Endothelial cell of umbilical vein (primary cell): ENCODE data around the gene TCF25. TPM values are rescaled to one million over a fixed set of nuclear protein-coding genes. Genes with fewer than 3 reads are reported as not detected.

Experiments used
- BruUV-seq: library from RNA; stranded (reverse); fragments of 400-500 nt; replicated peaks from 2 replicates; lab custom pipeline; 2021; lab: Mats Ljungman, UMichigan
- CTCF ChIA-PET: fragments of 300-600, 350-600 bp; sonication (Branson Sonifier 250); formaldehyde crosslinking; loops from one replicate; lab custom pipeline; 2021; ENCODE audit warnings: antibody characterized with exemption, inconsistent platforms; lab: Charles Lee
- POLR2A ChIA-PET: fragments of 300-600, 350-600 bp; sonication (Branson Sonifier 250); formaldehyde crosslinking; loops from one replicate; lab custom pipeline; 2021; ENCODE audit warnings: antibody characterized with exemption, inconsistent platforms; lab: Charles Lee
- DNase-seq: peaks from one replicate; pipeline ENCODE4 v3.0.0-alpha.2; 2011; ENCODE audit warnings: low read depth, low spot score
- FAIRE-seq: peaks from 2 replicates; lab custom pipeline; 2011; peaks lifted over from hg19 to GRCh38; lab: Jason Lieb, UNC
- H2AFZ ChIP-seq: 2 replicates; pipeline ENCODE4 v1.6.0; 2012; ENCODE audit warnings: low read depth, low read length, control low read depth, inconsistent platforms
- H3K27ac ChIP-seq: 2 replicates; pipeline ENCODE4 v1.5.1; 2011; ENCODE audit warnings: low read depth, mild to moderate bottlenecking, control low read depth, low read length, moderate library complexity; ENCODE audit not compliant: insufficient read depth
- H3K27me3 ChIP-seq, 2 experiments: 2 replicates each; pipeline versions ENCODE4 v1.6.0 to v1.6.1; 2011; ENCODE audit warnings: low read length in 2 of 2, mixed read lengths in 1 of 2; ENCODE audit not compliant: control insufficient read depth in 2 of 2, insufficient read depth in 2 of 2
- H3K36me3 ChIP-seq, 2 experiments: 2 replicates in 1 of 2; 3 replicates in 1 of 2; pipeline ENCODE4 v1.5.1; 2011; ENCODE audit warnings: low read length in 2 of 2, mild to moderate bottlenecking in 1 of 2, moderate library complexity in 1 of 2; ENCODE audit not compliant: control insufficient read depth in 2 of 2, insufficient read depth in 2 of 2; ENCODE audit errors: extremely low read depth in 1 of 2
- H3K4me1 ChIP-seq: 3 replicates; pipeline ENCODE4 v1.5.1; 2011; ENCODE audit warnings: mild to moderate bottlenecking, low read length; ENCODE audit not compliant: control insufficient read depth, insufficient read depth; ENCODE audit errors: extremely low read depth
- H3K4me2 ChIP-seq: 2 replicates; pipeline ENCODE4 v1.6.1; 2011; ENCODE audit warnings: low read length, control low read depth, mixed read lengths; ENCODE audit not compliant: insufficient read depth
- H3K4me3 ChIP-seq, 3 experiments: fragments of 200-600 bp in 1 of 3; sonication (generic), shearing (Covaris generic) in 1 of 3; replicated peaks in 1 of 3; 2 replicates each; pipeline ENCODE4 v1.5.1; 2011 to 2016; ENCODE audit warnings: control low read depth in 3 of 3, low read length in 3 of 3, mild to moderate bottlenecking in 2 of 3, inconsistent platforms in 1 of 3, low read depth in 1 of 3, moderate library complexity in 1 of 3; ENCODE audit not compliant: insufficient read depth in 1 of 3
- H3K79me2 ChIP-seq: 2 replicates; pipeline ENCODE4 v1.6.0; 2012; ENCODE audit warnings: low read length, inconsistent platforms; ENCODE audit not compliant: control insufficient read depth, insufficient read depth
- H3K9ac ChIP-seq: replicated peaks from 2 replicates; pipeline ENCODE3; 2011; ENCODE audit warnings: low read length, control low read depth; ENCODE audit not compliant: insufficient read depth; ENCODE audit errors: extremely low read depth
- H3K9me1 ChIP-seq: replicated peaks from 3 replicates; pipeline ENCODE4 v1.6.0; 2011; ENCODE audit warnings: mild to moderate bottlenecking, low read length; ENCODE audit not compliant: control insufficient read depth, insufficient read depth; ENCODE audit errors: extremely low read depth
- H3K9me3 ChIP-seq: replicated peaks from 2 replicates; pipeline ENCODE4 v1.5.1; 2012; ENCODE audit warnings: low read length, inconsistent platforms; ENCODE audit not compliant: control insufficient read depth, insufficient read depth
- H4K20me1 ChIP-seq: replicated peaks from 2 replicates; pipeline ENCODE3; 2011; ENCODE audit warnings: mild to moderate bottlenecking, low read length; ENCODE audit not compliant: control insufficient read depth, insufficient read depth; ENCODE audit errors: extremely low read depth
- CTCF ChIP-seq, 2 donors: IDR thresholded peaks; 1 replicate in 1 of 2; 2 replicates in 1 of 2; pipeline ENCODE4 v1.5.1; 2011; ENCODE audit warnings: low read length in 2 of 2, mild to moderate bottlenecking in 2 of 2, moderate library complexity in 2 of 2, control low read depth in 1 of 2, inconsistent platforms in 1 of 2, low read depth in 1 of 2; ENCODE audit not compliant: insufficient read depth in 1 of 2; ENCODE audit errors: extremely low read depth in 1 of 2
- EZH2 ChIP-seq: IDR thresholded peaks from 2 replicates; pipeline ENCODE4 v1.6.1; 2012; ENCODE audit warnings: borderline replicate concordance, low read depth, mild to moderate bottlenecking, moderate library complexity, low read length, inconsistent platforms; ENCODE audit not compliant: severe bottlenecking
- FOS ChIP-seq: IDR thresholded peaks from 2 replicates; pipeline ENCODE4 v1.6.1; 2011; ENCODE audit warnings: mild to moderate bottlenecking, low read length, moderate library complexity, borderline replicate concordance; ENCODE audit not compliant: insufficient read depth
- GATA2 ChIP-seq: IDR thresholded peaks from 2 replicates; pipeline ENCODE4 v1.7.0; 2011; ENCODE audit warnings: low read depth, mild to moderate bottlenecking, moderate library complexity, mixed read lengths, low read length; ENCODE audit not compliant: insufficient read length, insufficient read depth
- JUN ChIP-seq: IDR thresholded peaks from 2 replicates; pipeline ENCODE4 v1.6.1; 2011; ENCODE audit warnings: borderline replicate concordance, low read depth; ENCODE audit not compliant: insufficient read length, insufficient read depth
- MAX ChIP-seq: IDR thresholded peaks from 2 replicates; pipeline ENCODE4 v1.6.1; 2011; ENCODE audit not compliant: insufficient read depth, insufficient read length
- MYC ChIP-seq: IDR thresholded peaks from one replicate; pipeline ENCODE4 v1.6.1; 2011; ENCODE audit warnings: mild to moderate bottlenecking, low read depth, low read length
- POLR2A ChIP-seq: IDR thresholded peaks from 2 replicates; pipeline ENCODE4 v1.6.1; 2012; ENCODE audit warnings: low read depth, mild to moderate bottlenecking, control low read depth, low read length
- POLR2AphosphoS5 ChIP-seq: IDR thresholded peaks from 2 replicates; pipeline ENCODE4 v1.6.1; 2012; ENCODE audit warnings: low read depth, mild to moderate bottlenecking, control low read depth, low read length, moderate library complexity; ENCODE audit not compliant: insufficient read depth
- dilution Hi-C: fragments of 300-500 bp; cut with MboI; formaldehyde crosslinking; loops from one replicate; pipeline ENCODE4 v1.15.0; 2019; ENCODE audit warnings: low sequenced_read_pairs; ENCODE audit not compliant: extremely low pct_ligation_motif_present
- intact Hi-C: fragments of 100-400 bp; cut with micrococcal nuclease; formaldehyde crosslinking; loops from one replicate; pipeline ENCODE4 v1.10.0; 2022
- polyA plus RNA-seq, 4 experiments: library from polyadenylated mRNA; depleted of rRNA in 3 of 4; stranded (reverse) in 3 of 4; unstranded in 1 of 4; fragments of >200 nt; gene quantifications; 2 replicates each; pipeline versions ENCODE4 v1.2.1 to v1.2.3, GENCODE V29; 2011 to 2012; ENCODE audit warnings: missing spikeins in 1 of 4
- total RNA-seq: library from RNA; stranded (reverse); gene quantifications from 2 replicates; pipeline ENCODE4 v1.2.3, GENCODE V29; 2021

TCF25 gene
- total and polyA plus RNA-seq, 2 donors (not counting 3 experiments of a cell fraction or from before 2014, with no cell fraction given) = 193 to 234 TPM

GRCh38 chr16:89938175-89938885, 64.9 kb downstream of the TCF25 start:
- Histone ChIP-seq H3K36me3 (peaks cover 4 to 18% of the 10 kb centered on the region in 2 experiments), H2AFZ (no peak overlapping the region), H3K4me1 (no peaks in the 10 kb centered on the region), H3K9me1 (no peaks in the 10 kb centered on the region), H3K9ac (no peak overlapping the region), H3K9me3 (no peaks in the 10 kb centered on the region), H3K4me3 (no peak overlapping the region), H3K27ac (no peak overlapping the region), H3K79me2 (no peaks in the 10 kb centered on the region), H3K4me2 (no peak overlapping the region), H4K20me1 (no peaks in the 10 kb centered on the region), H3K27me3 (no peaks in the 10 kb centered on the region)
- ChIA-PET CTCF (no interaction called here), POLR2A (no interaction called here)
- FAIRE-seq = no peak
- DNase-seq = no peak
- dilution Hi-C loops = no loop called here
- no peak for TF ChIP-seq GATA2
- TF ChIP-seq JUN = no peak
- no peak for TF ChIP-seq MAX
- no peak for TF ChIP-seq POLR2A
- no peak for TF ChIP-seq FOS
- TF ChIP-seq MYC = no peak
- no peak for TF ChIP-seq POLR2AphosphoS5
- no peak for TF ChIP-seq CTCF (IDR thresholded peaks at IDR 0.05; ENCODE audit: extremely low read depth in 1 of 2, insufficient read depth in 1 of 2, low read depth in 1 of 2, low read length in 2 of 2)
- no peak for TF ChIP-seq EZH2
- intact Hi-C loops = no loop called here
- no TSS peak for BruUV-seq
